LNCaP clone FGC (cell line): Measurements from ENCODE around the gene SYNGR4.

Experiments
- DNase-seq: peaks from one replicate; pipeline ENCODE4 v3.0.0-alpha.2; 2011; ENCODE audit warnings: low read depth
- H3K4me3 ChIP-seq: 2 replicates; pipeline ENCODE4 v1.5.1; 2011; ENCODE audit warnings: mild to moderate bottlenecking, low read depth, low read length, control low read depth
- CTCF ChIP-seq: IDR thresholded peaks from 2 replicates; pipeline ENCODE4 v1.5.1; 2012; ENCODE audit warnings: mild to moderate bottlenecking; ENCODE audit not compliant: control insufficient read depth, insufficient read depth; ENCODE audit errors: extremely low read depth

Gene SYNGR4

GRCh38 chr19:48321622-48322591 lies 42.3 kb upstream of the SYNGR4 start:
- peak overlapping the region; percentile 57 for H3K4me3 ChIP-seq
- DNase-seq: peak; percentile 74
- no peak for TF ChIP-seq CTCF

DNA sequence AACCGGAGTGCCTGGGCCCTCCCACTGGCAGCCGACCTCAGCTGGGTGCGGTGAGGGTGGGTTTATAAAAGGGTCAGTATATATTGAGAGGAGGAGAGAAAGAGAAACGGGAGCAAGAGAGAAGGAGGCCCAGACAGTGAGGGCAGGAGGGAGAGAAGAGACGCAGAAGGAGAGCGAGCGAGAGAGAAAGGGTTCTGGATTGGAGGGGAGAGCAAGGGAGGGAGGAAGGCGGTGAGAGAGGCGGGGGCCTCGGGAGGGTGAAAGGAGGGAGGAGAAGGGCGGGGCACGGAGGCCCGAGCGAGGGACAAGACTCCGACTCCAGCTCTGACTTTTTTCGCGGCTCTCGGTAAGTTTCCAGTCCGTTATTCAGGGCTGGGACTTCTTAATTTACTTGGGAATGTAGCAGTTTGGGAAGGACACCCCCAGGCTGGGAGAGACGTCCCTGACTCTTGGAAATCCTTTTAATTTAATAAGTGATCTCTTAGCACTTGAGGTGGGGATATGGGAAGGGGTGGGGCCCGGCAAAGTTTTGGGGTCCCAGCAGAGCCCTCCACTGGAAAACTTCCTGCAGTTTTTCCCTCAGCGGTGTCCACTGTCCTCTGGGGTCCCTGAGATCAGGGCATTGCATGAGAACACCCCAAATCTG lies 38.8 kb upstream of the SYNGR4 start, which contains the start of gene EMP3:
EMP3 (plus strand) TSS at position 288 of the 646 bp plus-strand sequence. CDS start 1,293 bp downstream, outside the sequence.
- no peak for TF ChIP-seq CTCF
- H3K4me3 ChIP-seq: no peak within 1 kb of the TSS
- no peak for DNase-seq

DNA sequence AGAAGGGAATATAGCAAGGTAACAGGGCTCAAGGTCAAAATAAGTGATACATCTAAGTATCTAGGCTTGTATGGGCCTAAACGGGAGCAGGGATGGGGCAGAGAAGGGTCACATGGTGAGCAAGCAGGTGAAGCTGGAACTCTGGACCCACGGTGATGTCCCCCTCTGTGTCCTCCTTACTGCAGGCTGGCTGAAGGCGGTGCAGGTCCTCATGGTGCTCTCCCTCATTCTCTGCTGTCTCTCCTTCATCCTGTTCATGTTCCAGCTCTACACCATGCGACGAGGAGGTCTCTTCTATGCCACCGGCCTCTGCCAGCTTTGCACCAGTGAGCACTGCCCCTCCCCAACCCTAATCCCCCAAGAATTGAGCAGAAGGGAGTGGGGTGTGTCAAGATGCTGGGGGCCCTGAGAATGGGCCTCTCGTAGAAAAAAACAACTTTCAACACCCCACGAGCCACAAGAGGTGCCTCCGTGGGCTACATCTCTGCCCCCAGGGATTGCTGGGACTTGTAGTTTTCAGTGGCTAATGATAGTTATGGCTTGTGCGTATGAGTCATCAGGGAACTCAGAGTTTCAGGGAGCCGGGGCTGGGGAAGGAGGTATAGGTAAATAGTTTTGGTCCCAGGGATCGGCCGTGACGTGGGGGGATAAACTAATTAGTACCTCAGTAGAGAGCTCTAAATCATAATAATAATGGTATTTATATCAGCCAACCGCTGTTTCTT lies 34.8 kb upstream of the SYNGR4 start:
- no peak for TF ChIP-seq CTCF
- no peak overlapping the region for H3K4me3 ChIP-seq
- DNase-seq: no peak

- 0 out of 2 replicates have a peak, but pooled peaks have one; percentile 3 for TF ChIP-seq CTCF
- H3K4me3 ChIP-seq: peak overlapping the region; percentile 41
- no peak for DNase-seq
Measured at GRCh38 chr19:48330012-48330681, 34.0 kb upstream of the SYNGR4 start.

- no peak for DNase-seq
- peak overlapping the region; percentile 46 for H3K4me3 ChIP-seq
- no peak for TF ChIP-seq CTCF
Measured at GRCh38 chr19:48332351-48332661, 31.9 kb upstream of the SYNGR4 start.
